Heart right ventricle (tissue), 16 donors: Measurements from ENCODE around the gene CFAP299. TPM values are rescaled to one million over a fixed set of nuclear protein-coding genes. Genes with fewer than 3 reads are reported as not detected.

Experiments
- ATAC-seq, 8 donors: fragments of 200-7000 bp; cut with Tn5 transposase; one replicate each; pipeline ENCODE4 v1.9.1; 2020; ENCODE audit warnings: mild to moderate bottlenecking in 8 of 8, moderate library complexity in 8 of 8, moderate number of reproducible peaks in 1 of 8
- DNase-seq, 2 donors: peaks; one replicate each; pipeline ENCODE4 v3.0.0-alpha.2; 2020
- H3K27ac ChIP-seq, 10 donors: fragments of 200-600 bp; sonication (generic) in 2 of 10; one replicate each; pipeline versions ENCODE4 v1.5.0 to v1.8.0; 2020 to 2022; ENCODE audit warnings: mild to moderate bottlenecking in 3 of 10
- H3K27me3 ChIP-seq, 7 donors: fragments of 200-600 bp; one replicate each; pipeline ENCODE4 v1.8.0; 2021 to 2022; ENCODE audit warnings: mild to moderate bottlenecking in 2 of 7
- H3K36me3 ChIP-seq, 9 donors: fragments of 200-600 bp; sonication (generic) in 1 of 9; one replicate each; pipeline versions ENCODE4 v1.5.0 to v1.8.0; 2020 to 2022; ENCODE audit warnings: mild to moderate bottlenecking in 2 of 9
- H3K4me1 ChIP-seq, 9 donors: fragments of 200-600 bp; sonication (generic) in 1 of 9; one replicate each; pipeline versions ENCODE4 v1.5.0 to v1.8.0; 2020 to 2022; ENCODE audit warnings: mild to moderate bottlenecking in 4 of 9
- H3K4me3 ChIP-seq, 10 donors: fragments of 200-600 bp; sonication (generic) in 2 of 10; one replicate each; pipeline versions ENCODE4 v1.5.0 to v1.8.0; 2020 to 2022; ENCODE audit warnings: mild to moderate bottlenecking in 7 of 10, moderate library complexity in 2 of 10
- H3K9me3 ChIP-seq, 11 donors: fragments of 200-600 bp in 10 of 11; sonication (generic) in 2 of 11; one replicate each; pipeline versions ENCODE4 v1.5.0 to v1.8.0; 2013 to 2022; ENCODE audit warnings: mild to moderate bottlenecking in 2 of 11, control low read depth in 1 of 11, moderate library complexity in 1 of 11
- WGBS, 2 donors: extraction: QIAGEN DNeasy Blood & Tissue Kit; methylation state at CpG; one replicate each; pipeline ENCODE4 v1.1.7; 2013; ENCODE audit warnings: inconsistent platforms in 1 of 2; 5-methylcytosine and 5-hydroxymethylcytosine counted together
- intact Hi-C, 10 donors: fragments of 100-400 bp; cut with DNase I; formaldehyde crosslinking; loops; one replicate each; pipeline versions ENCODE4 v1.11.1 to v1.14.2; 2022
- polyA plus RNA-seq, 2 donors: library from polyadenylated mRNA; stranded (reverse); fragments of 200-250 nt; gene quantifications; one replicate each; pipeline ENCODE4 v1.2.3, GENCODE V29; 2013
- total RNA-seq, 10 donors: library from RNA; stranded (reverse); fragmentation: NEBNext Ultra II Directional in 3 of 10; extraction: Animal tissue kit (Norgen Biotek cat#: 25700) in 3 of 10; gene quantifications; one replicate each; pipeline versions ENCODE4 v1.2.1 to v1.2.4, GENCODE V29; 2021 to 2023
- TF ChIP-seq, protein P1 (sequence below), 9 donors: fragments of 200-600 bp; sonication (generic) in 2 of 9; IDR thresholded peaks; one replicate each; pipeline versions ENCODE4 v1.5.0 to v1.8.0; 2021 to 2022; ENCODE audit warnings: antibody characterized with exemption in 9 of 9, mild to moderate bottlenecking in 5 of 9, moderate library complexity in 1 of 9
- donor health status: Arrhythmogenic right ventricular cardiomyopathy.
- donor health status: ischemic (EF 13 %, LVEDD 7.1; RV severe dilation, severe dysfunction).
- donor health status: healthy with polysubstance abuse.
- donor health status: DM: no; HTN: yes; CAD: no.
- donor health status: DM: no; HTN: no; CAD: no.
- donor health status: ischemic (EF 25% LVEDD 6.9; RV normal size, moderate dysfunction).
- donor health status: ischemic (EF 25% LVEDD 5.7; RV mildly dilated, moderate dysfunction).
- donor health status: healthy.
- donor health status: DM: yes; HTN: yes; CAD: no.
- donor health status: Ischemic cardiomyopathy.
- donor health status: ischemic (EF 35%, LVEDD 5.7; RV mildly dilated, moderate dysfunction).
- donor health status: nonischemic (EF 11% LVEDD 7.7; RV severe dilation, severe dysfunction).
- donor health status: DM: yes; HTN: yes; CAD: no.
- donor health status: PGD.
- donor health status: ischemic (EF 29% LVEDD 5.4; RV normal size, mild dysfunction).
- donor health status: nonischemic (EF 23%, LVEDD 6.1; RV moderate dilation, normal function).

CFAP299 gene
- total and polyA plus RNA-seq, 12 donors: 0.93 TPM; not detected in 11

DNA sequence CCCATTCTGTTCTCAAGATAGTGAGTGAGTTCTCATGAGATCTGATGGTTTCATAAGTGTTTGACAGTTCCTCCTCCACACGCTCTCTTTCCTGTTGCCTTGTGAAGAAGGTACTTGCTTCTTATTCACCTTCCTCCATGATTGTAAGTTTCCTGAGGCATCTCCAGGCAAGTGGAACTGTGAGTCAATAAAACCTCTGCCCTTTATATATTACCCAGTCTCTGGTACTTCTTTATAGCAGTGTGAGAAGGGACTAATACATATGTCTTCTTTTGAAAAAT, 58.4 kb downstream of the CFAP299 start:
- ATAC-seq (no peak), DNase-seq (no peak)
- TF ChIP-seq, protein P1, sequence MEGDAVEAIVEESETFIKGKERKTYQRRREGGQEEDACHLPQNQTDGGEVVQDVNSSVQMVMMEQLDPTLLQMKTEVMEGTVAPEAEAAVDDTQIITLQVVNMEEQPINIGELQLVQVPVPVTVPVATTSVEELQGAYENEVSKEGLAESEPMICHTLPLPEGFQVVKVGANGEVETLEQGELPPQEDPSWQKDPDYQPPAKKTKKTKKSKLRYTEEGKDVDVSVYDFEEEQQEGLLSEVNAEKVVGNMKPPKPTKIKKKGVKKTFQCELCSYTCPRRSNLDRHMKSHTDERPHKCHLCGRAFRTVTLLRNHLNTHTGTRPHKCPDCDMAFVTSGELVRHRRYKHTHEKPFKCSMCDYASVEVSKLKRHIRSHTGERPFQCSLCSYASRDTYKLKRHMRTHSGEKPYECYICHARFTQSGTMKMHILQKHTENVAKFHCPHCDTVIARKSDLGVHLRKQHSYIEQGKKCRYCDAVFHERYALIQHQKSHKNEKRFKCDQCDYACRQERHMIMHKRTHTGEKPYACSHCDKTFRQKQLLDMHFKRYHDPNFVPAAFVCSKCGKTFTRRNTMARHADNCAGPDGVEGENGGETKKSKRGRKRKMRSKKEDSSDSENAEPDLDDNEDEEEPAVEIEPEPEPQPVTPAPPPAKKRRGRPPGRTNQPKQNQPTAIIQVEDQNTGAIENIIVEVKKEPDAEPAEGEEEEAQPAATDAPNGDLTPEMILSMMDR (IDR thresholded peaks at IDR 0.05): no peak
- peaks cover 0 to 4% (median 0%) of the 10 kb centered on the region in 11 donors for H3K9me3 ChIP-seq
- no peaks in the 10 kb centered on the region for H3K36me3 ChIP-seq
- intact Hi-C loops: no loop called here
- H3K27me3 ChIP-seq: no peaks in the 10 kb centered on the region
- 83 to 84% methylated on average over 1 of the region's 1 CpG for WGBS, 2 donors
- no peak overlapping the region for H3K27ac ChIP-seq
- no peak overlapping the region for H3K4me3 ChIP-seq
- no peaks in the 10 kb centered on the region for H3K4me1 ChIP-seq

DNA sequence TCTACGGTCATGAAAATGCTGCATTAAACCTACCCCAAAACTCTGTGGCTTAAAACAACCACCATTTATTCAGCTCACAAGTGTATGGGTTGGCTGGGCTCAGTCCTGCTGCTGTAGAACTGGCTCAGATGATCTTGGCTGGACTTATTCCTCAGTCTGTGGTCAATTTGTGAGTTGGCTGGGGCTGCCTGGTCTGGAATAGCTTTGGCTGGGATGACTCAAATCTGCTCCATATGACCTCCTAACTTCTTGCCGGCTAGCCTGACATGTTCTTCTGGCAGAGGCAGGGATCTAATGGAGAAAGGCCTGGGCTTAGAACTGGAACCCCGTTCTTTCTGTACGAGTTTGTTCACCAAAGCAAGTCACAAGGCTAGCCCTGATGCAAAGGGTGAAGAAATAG, 71.7 kb downstream of the CFAP299 start:
- TF ChIP-seq, protein P1 (IDR thresholded peaks at IDR 0.05): no peak
- peak in 7 of 8 donors; percentile 50 to 93 (median 80) for ATAC-seq
- Histone ChIP-seq H3K27me3 (no peaks in the 10 kb centered on the region), H3K36me3 (no peaks in the 10 kb centered on the region), H3K4me1 (no peaks in the 10 kb centered on the region), H3K27ac (no peak overlapping the region), H3K9me3 (no peaks in the 10 kb centered on the region), H3K4me3 (no peak overlapping the region)
- intact Hi-C loops: no loop called here
- 77 to 79% methylated on average over 4 of the region's 4 CpGs for WGBS, 2 donors
- peak in 1 of 2 donors; percentile 37 for DNase-seq

DNA sequence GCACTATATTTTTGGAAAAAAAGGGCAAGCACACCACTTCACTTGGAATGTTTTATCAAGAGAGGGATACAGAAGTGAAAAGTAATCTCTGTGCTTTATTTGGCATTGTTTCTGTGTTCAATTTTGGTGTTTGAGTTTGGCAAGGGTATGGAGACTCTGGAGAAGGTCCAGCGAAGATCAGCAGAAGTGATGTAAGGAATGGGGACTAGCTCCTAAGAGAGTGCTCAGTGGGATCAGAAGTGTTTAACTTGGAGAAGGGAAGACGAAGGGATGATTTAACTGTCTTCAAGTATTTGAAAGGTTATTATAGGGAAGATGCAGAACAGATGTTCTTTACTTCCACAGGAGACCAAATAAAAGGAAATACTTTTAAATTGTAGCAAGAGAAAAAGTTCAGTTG, 74.3 kb downstream of the CFAP299 start:
- Histone ChIP-seq H3K4me1 (no peaks in the 10 kb centered on the region), H3K9me3 (no peaks in the 10 kb centered on the region), H3K27ac (no peak overlapping the region), H3K4me3 (no peak overlapping the region), H3K36me3 (no peaks in the 10 kb centered on the region), H3K27me3 (no peaks in the 10 kb centered on the region)
- DNase-seq (no peak), ATAC-seq (peak in 1 of 8 donors; percentile 36)
- intact Hi-C loops: no loop called here
- TF ChIP-seq, protein P1 (IDR thresholded peaks at IDR 0.05): no peak
- 59 to 81% methylated on average over 2 of the region's 2 CpGs for WGBS, 2 donors

DNA sequence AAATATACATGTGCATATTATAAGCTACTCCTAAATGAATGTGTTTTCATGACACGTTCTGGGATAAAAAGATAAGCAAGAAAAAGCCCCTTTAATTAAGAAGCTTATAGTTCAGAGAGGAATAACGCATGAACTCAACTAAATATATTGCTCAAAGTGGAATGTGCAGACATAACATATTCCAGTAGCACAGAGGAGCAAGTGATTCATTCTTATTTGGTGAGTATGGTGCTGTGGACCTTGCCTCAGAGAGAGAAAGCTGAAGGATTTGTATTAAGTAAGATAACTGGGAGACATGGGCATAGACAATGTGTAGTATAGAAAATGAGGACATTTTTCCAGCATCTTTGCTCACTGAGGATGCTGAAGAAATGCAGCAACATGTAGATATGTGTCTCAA, 76.8 kb downstream of the CFAP299 start:
- Histone ChIP-seq H3K4me1 (no peaks in the 10 kb centered on the region), H3K27me3 (no peaks in the 10 kb centered on the region), H3K36me3 (no peaks in the 10 kb centered on the region), H3K27ac (no peak overlapping the region), H3K4me3 (no peak overlapping the region), H3K9me3 (no peaks in the 10 kb centered on the region)
- TF ChIP-seq, protein P1 (IDR thresholded peaks at IDR 0.05): no peak
- no peak for DNase-seq
- no peak for ATAC-seq
- WGBS, 2 donors: 73 to 77% methylated on average over 2 of the region's 2 CpGs
- intact Hi-C loops: no loop called here

DNA sequence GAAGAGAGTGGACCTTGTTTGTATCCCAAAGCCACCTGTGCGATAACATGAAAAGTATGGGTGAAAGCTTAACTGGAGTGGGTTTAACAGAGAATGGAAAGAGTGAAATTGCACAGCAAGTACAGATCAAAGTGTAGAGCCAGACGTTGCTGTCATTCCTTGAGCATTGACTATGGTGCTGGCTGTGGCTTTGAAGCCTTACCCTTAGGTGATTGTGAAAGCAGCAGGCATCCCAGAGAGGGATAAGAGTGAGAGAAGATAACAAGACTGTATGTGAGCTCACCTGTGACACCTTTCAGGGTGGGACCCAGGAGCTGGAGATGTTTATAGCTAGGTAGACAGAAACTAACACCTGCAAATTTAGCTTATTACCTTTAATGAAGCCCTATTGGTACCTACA, 77.6 kb downstream of the CFAP299 start:
- ATAC-seq (no peak), DNase-seq (no peak)
- H3K4me3 ChIP-seq: no peak overlapping the region
- no peak overlapping the region for H3K27ac ChIP-seq
- intact Hi-C loops: no loop called here
- WGBS, 2 donors: 16 to 29% methylated on average over 2 of the region's 2 CpGs
- H3K9me3 ChIP-seq: no peaks in the 10 kb centered on the region
- no peaks in the 10 kb centered on the region for H3K27me3 ChIP-seq
- no peaks in the 10 kb centered on the region for H3K36me3 ChIP-seq
- TF ChIP-seq, protein P1 (IDR thresholded peaks at IDR 0.05): no peak
- H3K4me1 ChIP-seq: no peaks in the 10 kb centered on the region
